Smooth muscle cell (in vitro differentiated cells): ENCODE measurements around the gene YARS1. TPM values are rescaled to one million over a fixed set of nuclear protein-coding genes. Genes with fewer than 3 reads are reported as not detected.

Source experiments
- DNase-seq: peaks from one replicate; lab custom pipeline; 2025; ENCODE audit not compliant: unreplicated experiment; lab: John Stamatoyannopoulos, UW
- H2AFZ ChIP-seq: fragments of 200-600 bp; sonication (generic); 2 replicates; pipeline ENCODE4 v1.6.0; 2016; ENCODE audit warnings: antibody characterized with exemption, low read depth, mild to moderate bottlenecking
- H3F3A ChIP-seq: fragments of 200-600 bp; sonication (generic); 2 replicates; pipeline ENCODE4 v1.6.0; 2017; ENCODE audit warnings: antibody characterized with exemption, low read depth
- H3K27ac ChIP-seq: fragments of 200-600 bp; sonication (generic); 2 replicates; pipeline ENCODE4 v1.5.1; 2016; ENCODE audit warnings: low read depth, mild to moderate bottlenecking
- H3K27me3 ChIP-seq: fragments of 200-600 bp; sonication (generic); 2 replicates; pipeline ENCODE4 v1.6.1; 2016; ENCODE audit warnings: low read depth, mild to moderate bottlenecking
- H3K36me3 ChIP-seq: fragments of 200-600 bp; sonication (generic); 2 replicates; pipeline ENCODE4 v1.5.1; 2016; ENCODE audit warnings: low read depth
- H3K4me1 ChIP-seq: fragments of 200-600 bp; sonication (generic); 2 replicates; pipeline ENCODE4 v1.5.1; 2016; ENCODE audit warnings: low read depth
- H3K4me2 ChIP-seq: fragments of 200-600 bp; sonication (generic); 2 replicates; pipeline ENCODE4 v1.6.0; 2016; ENCODE audit warnings: mild to moderate bottlenecking
- H3K4me3 ChIP-seq: fragments of 200-600 bp; sonication (generic); 2 replicates; pipeline ENCODE4 v1.5.1; 2016; ENCODE audit warnings: mild to moderate bottlenecking
- H3K79me2 ChIP-seq: fragments of 200-600 bp; sonication (generic); 2 replicates; pipeline ENCODE4 v1.6.0; 2016; ENCODE audit warnings: low read depth, mild to moderate bottlenecking
- H3K9ac ChIP-seq: fragments of 200-600 bp; sonication (generic); 2 replicates; pipeline ENCODE4 v1.6.0; 2016; ENCODE audit warnings: low read depth
- H3K9me3 ChIP-seq: fragments of 200-600 bp; sonication (generic); replicated peaks from 2 replicates; pipeline ENCODE4 v1.5.1; 2016; ENCODE audit warnings: low read depth
- H4K20me1 ChIP-seq: fragments of 200-600 bp; sonication (generic); 2 replicates; pipeline ENCODE4 v1.6.0; 2016; ENCODE audit warnings: low read depth
- CTCF ChIP-seq: fragments of 200-600 bp; sonication (generic); IDR thresholded peaks from 2 replicates; pipeline ENCODE4 v1.5.1; 2017; ENCODE audit warnings: borderline replicate concordance, mild to moderate bottlenecking, antibody characterized with exemption; ENCODE audit not compliant: insufficient read depth, poor library complexity, severe bottlenecking
- WGBS: methylation state at CpG from one replicate; pipeline ENCODE4 v1.1.7; 2016; ENCODE audit warnings: low lambda C conversion rate; 5-methylcytosine and 5-hydroxymethylcytosine counted together
- polyA plus RNA-seq: library from polyadenylated mRNA; unstranded; fragments of >200 nt; fragmentation: Nextera tagmentation; extraction: Ambion mirVana; gene quantifications from 2 replicates; pipeline ENCODE4 v1.2.1, GENCODE V29; 2016
- total RNA-seq: library from RNA; depleted of rRNA; stranded (reverse); fragments of >200 nt; gene quantifications from 2 replicates; pipeline ENCODE4 v1.2.3, GENCODE V29; 2014

Gene YARS1
- total and polyA plus RNA-seq, 2 experiments from 2014 or later = 52.1 to 82.9 TPM

DNA sequence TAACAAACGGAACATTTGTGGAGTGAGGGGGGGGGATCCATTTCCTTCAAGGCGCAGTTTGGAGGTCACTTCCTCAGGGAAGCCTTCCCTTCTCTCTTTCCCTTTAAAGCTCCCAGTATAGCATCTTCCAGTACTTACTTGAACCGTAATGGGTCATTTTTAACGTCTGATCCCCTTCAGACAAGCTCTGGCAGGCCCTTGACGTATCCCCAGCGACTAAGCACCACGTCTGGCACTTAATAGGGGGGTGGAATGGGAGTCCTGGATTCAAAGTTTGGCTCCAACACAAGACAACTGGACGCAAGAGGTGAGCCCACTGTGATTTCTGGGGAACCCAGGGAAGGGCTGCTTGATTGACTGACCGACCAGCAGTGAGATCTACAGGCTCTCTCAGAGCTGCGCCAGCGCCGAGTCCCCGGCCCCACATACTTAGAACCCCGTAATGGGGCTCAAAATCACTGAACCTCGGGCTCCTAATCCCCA, 441 bp downstream of the YARS1 start:
- Histone ChIP-seq H3F3A (peaks cover 6% of the 10 kb centered on the region), H3K36me3 (no peaks in the 10 kb centered on the region), H3K9me3 (no peaks in the 10 kb centered on the region), H3K27ac (peak overlapping the region; percentile 98), H3K4me1 (peaks cover 18% of the 10 kb centered on the region), H4K20me1 (peaks cover 49% of the 10 kb centered on the region), H3K9ac (peak overlapping the region; percentile 99), H2AFZ (peak overlapping the region; percentile 46), H3K79me2 (peaks cover 86% of the 10 kb centered on the region), H3K27me3 (no peaks in the 10 kb centered on the region), H3K4me2 (peak overlapping the region; percentile 85), H3K4me3 (peak overlapping the region; percentile 77)
- no peak for DNase-seq
- TF ChIP-seq CTCF = no peak
- WGBS = 0% methylated on average over 15 of the region's 15 CpGs

GRCh38 chr1:32813941-32814739, 3.0 kb downstream of the YARS1 start:
- TF ChIP-seq CTCF = no peak
- peaks cover 13% of the 10 kb centered on the region for H3K4me1 ChIP-seq
- no peak overlapping the region for H3K9ac ChIP-seq
- peaks cover 2% of the 10 kb centered on the region for H3K36me3 ChIP-seq
- H3K27ac ChIP-seq = peak overlapping the region; percentile 22
- H3K27me3 ChIP-seq = no peaks in the 10 kb centered on the region
- WGBS = 67% methylated on average over 11 of the region's 11 CpGs
- no peak for DNase-seq
- H4K20me1 ChIP-seq = peaks cover 67% of the 10 kb centered on the region
- peaks cover 6% of the 10 kb centered on the region for H3F3A ChIP-seq
- H3K9me3 ChIP-seq = no peaks in the 10 kb centered on the region
- peaks cover 84% of the 10 kb centered on the region for H3K79me2 ChIP-seq
- H3K4me2 ChIP-seq = peak overlapping the region; percentile 85
- no peak overlapping the region for H3K4me3 ChIP-seq
- H2AFZ ChIP-seq = no peak overlapping the region

DNA sequence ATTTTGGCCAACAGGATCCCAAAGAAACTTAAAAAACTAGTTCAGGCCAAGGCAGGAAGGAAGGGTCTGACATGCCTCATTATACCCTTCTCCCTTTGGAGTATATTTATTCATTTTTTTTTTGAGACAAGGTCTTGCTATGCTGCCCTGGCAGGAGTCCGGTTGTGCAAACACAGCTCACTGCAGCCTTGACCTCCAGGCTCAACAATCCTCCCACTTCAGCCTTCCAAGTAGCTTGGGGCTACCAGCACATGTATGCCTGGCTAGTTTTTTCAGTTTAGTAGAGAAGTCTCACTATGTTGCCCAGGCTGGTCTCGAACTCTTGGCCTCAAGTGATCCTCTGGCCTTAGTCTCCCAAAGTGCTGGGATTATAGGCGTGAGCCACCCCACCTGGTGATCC, 5.2 kb downstream of the YARS1 start:
- peaks cover 72% of the 10 kb centered on the region for H4K20me1 ChIP-seq
- H3K4me1 ChIP-seq = peaks cover 6% of the 10 kb centered on the region
- H3K27me3 ChIP-seq = no peaks in the 10 kb centered on the region
- no peaks in the 10 kb centered on the region for H3K9me3 ChIP-seq
- H3K27ac ChIP-seq = peak overlapping the region; percentile 4
- no peak for TF ChIP-seq CTCF
- no peak overlapping the region for H2AFZ ChIP-seq
- no peak for DNase-seq
- peak overlapping the region; percentile 44 for H3K4me2 ChIP-seq
- H3K4me3 ChIP-seq = no peak overlapping the region
- H3K9ac ChIP-seq = no peak overlapping the region
- H3F3A ChIP-seq = peaks cover 11% of the 10 kb centered on the region
- H3K36me3 ChIP-seq = peaks cover 12% of the 10 kb centered on the region
- H3K79me2 ChIP-seq = peaks cover 95% of the 10 kb centered on the region
- WGBS = 90% methylated on average over 3 of the region's 3 CpGs
